ENCODE results near the gene PRDM8.
A peak's percentile ranks its signal among the peaks of the same experiment; 100 is the strongest.

Gene PRDM8

GRCh38 chr4:80221161-80221560, 23.9 kb downstream of the PRDM8 start:
- CTCF ChIA-PET, result interaction anchor here (0.6 to 2.6 kb wide), 6 partner anchors 87 to 818 kb away, joined by 3 to 12 read pairs (median 6); partner anchors contain the start of gene CFAP299
- TF ChIP-seq ZNF654 (tag by site-specific recombination; IDR thresholded peaks at IDR 0.05; ENCODE audit: low read depth), result peak; percentile 20; the same call in 1 of the 2 replicates
- TF ChIP-seq GLIS1 (tag by site-specific recombination; IDR thresholded peaks at IDR 0.05), result no peak
- no peak for TF ChIP-seq ZNF677 (tag by site-specific recombination; IDR thresholded peaks at IDR 0.05)
- no peak for TF ChIP-seq ZNF394 (tag by site-specific recombination; IDR thresholded peaks at IDR 0.05; ENCODE audit: borderline replicate concordance)
- H3K4me1 ChIP-seq (ENCODE audit: control insufficient read depth, insufficient read depth, low read length), result no peaks in the 10 kb centered on the region

GRCh38 chr4:80225595-80225994, 28.3 kb downstream of the PRDM8 start:
- Histone ChIP-seq H3K36me3 (ENCODE audit: control insufficient read depth in 2 of 2, insufficient read depth in 1 of 2, low read length in 2 of 2) (no peaks in the 10 kb centered on the region), H3K4me3 (ENCODE audit: low read depth, low read length) (no peak overlapping the region), H3K9me3 (ENCODE audit: control insufficient read depth, insufficient read depth, low read depth, low read length) (no peaks in the 10 kb centered on the region), H3K4me1 (ENCODE audit: control insufficient read depth, insufficient read depth, low read length) (no peaks in the 10 kb centered on the region), H3K27ac (ENCODE audit: extremely low read depth, low read depth, low read length) (no peak overlapping the region)
- TF ChIP-seq ZNF248 (tag by site-specific recombination; IDR thresholded peaks at IDR 0.05) (no peak), ZNF548 (tag by site-specific recombination; IDR thresholded peaks at IDR 0.05) (no peak), ZNF426 (tag by site-specific recombination; IDR thresholded peaks at IDR 0.05) (no peak), ZNF600 (tag by site-specific recombination; IDR thresholded peaks at IDR 0.05) (no peak), TCF7L2 (IDR thresholded peaks at IDR 0.05; ENCODE audit: borderline replicate concordance, low read depth, low read length) (no peak), ZNF555 (tag by site-specific recombination; conservative IDR thresholded peaks at IDR 0.05) (no peak), ZSCAN16 (tag by site-specific recombination; IDR thresholded peaks at IDR 0.05) (no peak), SCRT1 (tag by site-specific recombination; IDR thresholded peaks at IDR 0.05; ENCODE audit: borderline replicate concordance) (no peak), BCL6B (tag by site-specific recombination; IDR thresholded peaks at IDR 0.05) (no peak), ZNF449 (tag by site-specific recombination; IDR thresholded peaks at IDR 0.05) (no peak), SP2 (tag by site-specific recombination; IDR thresholded peaks at IDR 0.05) (no peak), ZNF510 (tag by site-specific recombination; IDR thresholded peaks at IDR 0.05; ENCODE audit: insufficient replicate concordance) (no peak), ZBTB1 (tag by site-specific recombination; IDR thresholded peaks at IDR 0.05) (no peak), ZNF350 (tag by site-specific recombination; IDR thresholded peaks at IDR 0.05) (no peak)
- TF ChIP-seq, protein P1, sequence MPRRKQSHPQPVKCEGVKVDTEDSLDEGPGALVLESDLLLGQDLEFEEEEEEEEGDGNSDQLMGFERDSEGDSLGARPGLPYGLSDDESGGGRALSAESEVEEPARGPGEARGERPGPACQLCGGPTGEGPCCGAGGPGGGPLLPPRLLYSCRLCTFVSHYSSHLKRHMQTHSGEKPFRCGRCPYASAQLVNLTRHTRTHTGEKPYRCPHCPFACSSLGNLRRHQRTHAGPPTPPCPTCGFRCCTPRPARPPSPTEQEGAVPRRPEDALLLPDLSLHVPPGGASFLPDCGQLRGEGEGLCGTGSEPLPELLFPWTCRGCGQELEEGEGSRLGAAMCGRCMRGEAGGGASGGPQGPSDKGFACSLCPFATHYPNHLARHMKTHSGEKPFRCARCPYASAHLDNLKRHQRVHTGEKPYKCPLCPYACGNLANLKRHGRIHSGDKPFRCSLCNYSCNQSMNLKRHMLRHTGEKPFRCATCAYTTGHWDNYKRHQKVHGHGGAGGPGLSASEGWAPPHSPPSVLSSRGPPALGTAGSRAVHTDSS (tag by site-specific recombination; IDR thresholded peaks at IDR 0.05), result no peak
- CTCF ChIA-PET, result interaction anchor here (1.0 kb wide), 2 partner anchors 10 to 11 kb away, joined by 3 read pairs; no protein-coding TSS in a partner anchor
- POLR2A ChIA-PET, result no interaction called here

More at GRCh38 chr4:80221161-80221560, 23.9 kb downstream of the PRDM8 start:
- no peak overlapping the region for H3K4me3 ChIP-seq (ENCODE audit: low read depth, low read length)
- POLR2A ChIA-PET, result no interaction called here
- no peaks in the 10 kb centered on the region for H3K36me3 ChIP-seq (ENCODE audit: control insufficient read depth in 2 of 2, insufficient read depth in 1 of 2, low read length in 2 of 2)
- H3K9me3 ChIP-seq (ENCODE audit: control insufficient read depth, insufficient read depth, low read depth, low read length), result no peaks in the 10 kb centered on the region
- no peak overlapping the region for H3K27ac ChIP-seq (ENCODE audit: extremely low read depth, low read depth, low read length)
